GM19324 (cell line): Measurements from ENCODE around the gene SDHA.
A peak's percentile ranks its signal among the peaks of the same experiment; 100 is the strongest.

Experiments
- ATAC-seq: cut with Tn5 transposase; IDR thresholded peaks from one replicate; pipeline ENCODE4 v1.9.1; 2021; ENCODE audit warnings: mild to moderate bottlenecking, moderate library complexity; ENCODE audit not compliant: unreplicated experiment, low FRiP score

SDHA gene

DNA sequence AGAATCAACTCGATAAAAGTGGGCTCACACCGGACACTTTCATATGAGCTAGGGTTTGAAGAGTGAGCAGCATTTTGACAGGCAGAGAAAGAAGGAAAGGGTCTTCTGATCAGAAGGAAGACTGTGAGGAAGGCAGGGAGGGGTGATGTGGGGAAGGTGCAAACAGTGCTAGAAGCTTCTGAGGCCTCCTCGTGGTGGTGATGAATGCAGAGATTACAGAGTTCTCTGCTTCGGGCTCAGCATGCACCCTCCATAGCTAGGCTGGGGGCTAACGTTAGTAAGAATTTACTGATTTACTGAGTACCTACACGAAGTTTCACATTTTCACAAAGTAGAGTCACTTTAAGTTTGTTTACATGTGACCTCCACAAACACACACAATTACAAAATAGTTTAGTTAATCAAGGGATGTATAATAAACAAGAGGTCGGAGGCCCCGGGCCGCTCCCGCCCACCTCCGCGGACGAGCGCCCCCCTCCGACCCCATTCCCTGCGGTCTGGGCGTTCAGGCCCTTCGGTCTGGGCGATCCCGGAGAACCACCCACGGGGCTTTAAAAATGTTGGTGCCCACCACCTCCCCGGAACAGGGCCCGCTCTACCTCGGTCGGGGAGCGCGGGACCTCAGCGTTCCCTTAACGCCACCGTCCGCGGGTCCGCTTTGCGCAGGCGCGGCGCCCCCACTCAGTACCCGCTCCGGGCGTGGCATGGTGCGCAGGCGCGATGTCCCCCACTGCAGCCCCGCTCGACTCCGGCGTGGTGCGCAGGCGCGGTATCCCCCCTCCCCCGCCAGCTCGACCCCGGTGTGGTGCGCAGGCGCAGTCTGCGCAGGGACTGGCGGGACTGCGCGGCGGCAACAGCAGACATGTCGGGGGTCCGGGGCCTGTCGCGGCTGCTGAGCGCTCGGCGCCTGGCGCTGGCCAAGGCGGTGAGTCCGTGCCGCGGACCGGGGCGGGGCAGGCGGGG, at the start of gene SDHA, which contains the start of gene CCDC127:
SDHA (plus strand) TSS at position 827 of the 963 bp plus-strand sequence; CDS start at position 863, 36 bp downstream.
CCDC127 (minus strand) TSS at position 660 of the 963 bp plus-strand sequence. CDS start 1,304 bp downstream, outside the sequence.
- peak; percentile 90 for ATAC-seq

DNA sequence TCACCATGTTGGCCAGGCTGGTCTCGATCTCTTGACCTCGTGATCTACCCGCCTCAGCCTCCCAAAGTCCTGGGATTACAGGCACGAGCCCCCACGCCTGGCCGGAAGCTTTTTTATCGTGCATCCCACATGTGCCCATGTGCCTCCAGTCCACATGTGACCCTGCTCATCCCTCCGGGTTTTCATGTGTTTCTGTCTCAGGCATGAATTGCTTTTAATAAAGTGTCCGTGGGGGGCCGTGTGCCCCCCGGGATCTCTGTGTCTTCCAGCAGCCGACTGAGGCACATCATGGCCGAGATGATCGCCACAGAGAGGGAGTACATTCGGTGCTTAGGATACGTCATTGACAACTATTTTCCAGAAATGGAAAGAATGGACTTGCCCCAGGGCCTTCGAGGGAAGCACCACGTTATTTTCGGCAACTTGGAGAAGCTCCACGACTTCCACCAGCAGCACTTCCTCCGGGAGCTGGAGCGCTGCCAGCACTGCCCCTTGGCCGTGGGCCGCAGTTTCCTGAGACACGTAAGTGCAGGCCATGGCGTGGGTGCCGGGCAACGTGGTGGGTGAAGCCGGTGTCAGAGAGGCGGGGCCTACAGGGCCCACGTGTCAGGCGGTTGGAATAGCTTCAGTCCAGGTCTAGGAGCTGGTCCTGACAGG, 48.9 kb upstream of the SDHA start:
- ATAC-seq = no peak

DNA sequence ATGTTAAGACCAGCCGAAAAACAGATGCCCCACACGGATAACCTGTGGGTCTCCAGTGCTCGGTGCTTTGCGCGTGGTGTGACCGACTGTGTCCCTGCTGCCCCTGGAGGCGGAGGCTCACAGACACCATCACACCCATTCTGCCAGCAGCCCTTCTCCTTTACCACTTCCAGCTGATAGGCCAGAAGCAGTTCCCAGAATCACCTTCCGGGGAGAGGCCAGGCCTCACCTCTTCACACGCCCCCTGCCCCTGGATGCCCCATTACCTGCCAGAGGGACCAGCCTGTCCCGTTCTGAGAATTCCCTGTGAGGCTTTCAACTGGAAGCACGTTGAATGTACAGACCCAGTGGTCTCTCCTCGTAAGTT, 48.4 kb upstream of the SDHA start:
- ATAC-seq = no peak

DNA sequence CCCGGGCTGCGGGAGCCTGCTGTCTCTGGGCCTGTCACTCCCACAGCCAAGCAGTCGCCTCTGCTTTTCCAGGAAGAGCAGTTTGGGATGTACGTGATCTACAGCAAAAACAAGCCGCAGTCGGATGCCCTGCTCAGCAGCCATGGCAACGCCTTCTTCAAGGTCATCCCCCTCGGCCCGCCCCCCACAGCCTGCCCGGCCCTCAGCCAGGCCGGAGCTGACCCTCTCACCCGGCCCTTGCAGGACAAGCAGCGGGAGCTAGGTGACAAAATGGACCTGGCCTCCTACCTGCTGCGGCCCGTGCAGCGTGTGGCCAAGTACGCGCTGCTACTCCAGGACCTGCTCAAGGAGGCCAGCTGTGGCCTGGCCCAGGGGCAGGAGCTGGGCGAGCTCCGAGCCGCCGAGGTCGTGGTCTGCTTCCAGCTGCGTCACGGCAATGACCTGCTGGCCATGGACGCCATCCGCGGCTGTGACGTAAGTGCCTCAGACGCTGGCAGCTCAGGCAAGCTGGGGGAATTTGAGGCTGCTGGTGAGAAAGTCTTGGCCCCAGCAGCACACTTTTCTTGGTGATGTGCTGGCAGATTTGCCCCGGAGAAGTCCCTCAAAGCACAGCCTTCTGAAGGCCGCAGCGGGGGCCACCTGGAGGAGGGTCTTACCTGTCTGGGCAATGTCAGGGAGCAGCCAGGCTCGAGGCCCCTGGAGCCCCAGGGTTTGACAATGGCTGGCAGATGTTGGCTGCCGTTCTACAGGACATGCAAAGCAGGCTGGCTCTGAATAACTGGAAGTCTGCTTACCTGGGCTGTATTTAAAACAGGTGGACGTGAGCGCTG, 46.9 kb upstream of the SDHA start:
- no peak for ATAC-seq

DNA sequence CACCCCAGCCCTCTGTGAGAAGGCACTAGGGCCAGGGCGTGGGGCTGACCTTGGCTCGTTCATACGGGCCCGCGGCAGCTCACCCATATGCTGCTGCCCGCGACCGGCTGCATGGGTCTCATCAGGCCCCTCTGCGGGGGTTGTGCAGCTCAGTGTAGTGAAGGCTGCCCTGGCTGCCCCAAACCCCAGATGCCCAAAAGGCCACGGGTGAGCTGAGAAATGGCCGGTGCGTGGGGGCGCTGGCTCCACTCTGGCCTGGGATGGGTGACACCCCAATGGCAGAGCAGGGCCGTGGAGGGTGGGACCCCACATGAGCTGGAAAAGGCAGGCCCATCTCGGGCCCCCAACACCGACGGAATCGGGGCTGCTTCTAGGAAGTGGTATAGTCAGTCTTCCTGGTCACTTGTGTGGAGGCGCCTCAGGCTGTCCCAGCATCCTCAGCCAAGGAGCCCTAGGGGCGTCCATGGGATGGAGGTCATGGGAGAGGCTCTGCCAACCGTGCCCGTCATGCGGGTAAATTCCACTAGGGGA, 46.3 kb upstream of the SDHA start:
- ATAC-seq = no peak

DNA sequence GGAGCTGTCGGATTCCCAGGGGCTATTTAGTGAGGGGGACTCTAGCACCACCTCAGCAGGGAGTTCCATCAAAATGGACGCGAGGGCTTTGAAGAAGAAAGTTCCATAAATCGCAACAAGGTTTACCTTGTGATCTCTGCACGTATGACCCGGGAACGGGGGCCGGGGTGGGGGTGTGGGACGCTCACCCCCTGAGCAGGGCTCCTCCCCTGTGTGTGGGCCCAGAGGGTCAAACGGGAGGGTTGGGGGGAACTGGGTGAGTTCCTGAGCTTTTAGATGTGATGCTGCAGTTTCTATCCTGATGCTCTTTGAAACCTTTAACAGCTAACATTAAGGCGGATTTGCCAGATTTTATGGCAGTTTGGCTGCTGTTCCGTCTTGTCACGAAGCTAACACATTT, 45.7 kb upstream of the SDHA start:
- ATAC-seq = no peak

DNA sequence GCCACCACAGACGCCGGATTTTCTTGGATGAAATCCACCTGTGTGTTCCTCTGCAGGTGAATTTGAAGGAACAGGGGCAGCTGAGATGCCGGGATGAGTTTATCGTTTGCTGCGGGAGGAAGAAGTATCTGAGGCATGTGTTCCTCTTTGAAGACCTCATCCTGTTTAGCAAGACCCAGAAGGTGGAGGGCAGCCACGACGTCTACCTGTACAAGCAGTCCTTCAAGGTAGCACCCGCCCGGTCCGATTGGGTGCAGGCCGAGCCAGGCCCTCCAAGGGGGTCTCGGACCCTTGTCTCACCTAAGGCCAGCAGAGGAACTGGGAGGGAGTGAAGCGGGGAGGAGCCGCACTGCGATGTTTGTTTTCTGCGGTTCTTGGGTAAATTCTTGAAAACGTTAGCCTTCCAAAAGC, 45.3 kb upstream of the SDHA start:
- no peak for ATAC-seq

DNA sequence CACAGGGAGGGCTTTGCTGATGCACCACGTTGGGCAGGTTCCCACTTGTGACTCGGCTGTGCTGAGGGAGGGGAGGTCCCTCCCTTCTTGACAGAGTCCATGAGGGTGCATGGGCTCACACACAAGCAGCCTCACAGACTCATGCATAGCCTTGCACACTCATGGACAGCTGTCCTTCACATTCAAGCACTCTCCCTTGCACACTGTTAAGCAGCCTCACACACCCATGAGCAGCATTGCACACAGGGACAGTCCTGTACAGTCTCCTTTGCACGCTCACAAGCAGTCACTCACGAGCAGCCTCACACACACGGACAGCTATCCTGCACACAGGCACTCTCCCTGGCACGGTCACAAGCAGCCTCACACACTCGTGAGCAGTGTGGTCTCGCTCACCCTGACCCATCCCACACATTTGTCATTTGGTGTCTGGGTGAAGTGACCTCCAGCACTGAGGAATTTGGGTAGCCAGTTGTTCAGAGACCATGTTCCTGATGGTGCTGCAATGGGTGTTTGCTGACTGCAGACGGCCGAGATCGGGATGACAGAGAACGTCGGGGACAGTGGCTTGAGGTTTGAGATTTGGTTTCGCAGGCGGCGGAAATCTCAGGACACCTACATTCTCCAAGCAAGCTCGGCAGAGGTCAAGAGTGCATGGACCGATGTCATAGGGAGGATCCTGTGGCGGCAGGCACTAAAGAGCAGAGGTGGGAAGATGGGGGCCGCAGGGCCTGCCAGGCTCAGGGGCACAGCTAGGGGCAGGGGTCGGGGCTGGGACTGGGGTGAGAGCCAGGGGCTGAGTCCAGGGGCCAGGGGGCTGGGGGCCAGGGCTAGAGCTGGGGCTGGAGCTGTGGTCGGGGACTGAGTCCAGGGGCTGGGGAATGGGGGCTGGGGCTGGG, 44.5 kb upstream of the SDHA start:
- ATAC-seq = no peak

DNA sequence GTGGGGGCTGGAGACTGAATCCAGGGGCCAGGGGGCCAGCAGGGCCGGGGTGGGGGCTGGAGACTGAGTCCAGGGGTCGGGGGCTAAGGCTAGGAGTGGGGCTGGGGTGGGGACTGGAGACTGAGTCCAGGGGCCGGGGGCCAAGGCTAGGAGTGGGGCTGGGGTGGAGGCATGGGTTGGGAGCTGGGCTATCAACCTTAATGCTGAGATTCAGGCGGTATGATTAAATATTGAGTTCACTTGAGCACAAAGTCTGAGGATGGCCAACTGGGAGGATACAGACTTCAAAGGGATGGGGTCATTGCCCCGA, 43.9 kb upstream of the SDHA start:
- ATAC-seq = no peak

DNA sequence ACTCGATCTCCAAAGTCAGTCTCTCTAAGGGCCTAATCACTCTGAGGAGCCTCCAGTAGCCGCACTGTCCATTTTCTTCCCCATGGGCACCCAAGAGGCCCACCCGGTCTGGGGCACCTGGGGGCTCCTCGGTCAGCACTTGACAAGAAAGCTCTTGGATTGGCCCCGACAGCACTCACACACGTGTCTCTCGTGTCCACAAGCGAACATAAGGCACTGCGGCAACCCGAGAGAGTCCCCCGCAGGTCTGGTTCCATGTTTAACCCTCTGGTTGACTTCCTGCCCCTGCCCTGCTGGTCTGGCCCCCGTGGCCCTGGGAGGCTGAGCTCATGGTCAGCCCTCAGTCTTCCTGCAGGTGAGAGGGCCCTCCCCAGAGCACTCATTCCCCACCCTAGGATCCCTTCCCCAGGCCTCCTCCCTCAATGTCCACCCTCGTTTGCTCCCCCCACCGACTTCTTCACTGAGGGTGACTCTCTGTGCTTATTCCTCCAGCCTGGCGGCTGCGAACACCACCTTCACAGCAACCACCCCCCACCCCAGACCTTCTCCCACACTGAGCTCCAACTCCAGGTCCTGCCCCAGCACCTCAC, 43.1 kb upstream of the SDHA start:
- no peak for ATAC-seq

DNA sequence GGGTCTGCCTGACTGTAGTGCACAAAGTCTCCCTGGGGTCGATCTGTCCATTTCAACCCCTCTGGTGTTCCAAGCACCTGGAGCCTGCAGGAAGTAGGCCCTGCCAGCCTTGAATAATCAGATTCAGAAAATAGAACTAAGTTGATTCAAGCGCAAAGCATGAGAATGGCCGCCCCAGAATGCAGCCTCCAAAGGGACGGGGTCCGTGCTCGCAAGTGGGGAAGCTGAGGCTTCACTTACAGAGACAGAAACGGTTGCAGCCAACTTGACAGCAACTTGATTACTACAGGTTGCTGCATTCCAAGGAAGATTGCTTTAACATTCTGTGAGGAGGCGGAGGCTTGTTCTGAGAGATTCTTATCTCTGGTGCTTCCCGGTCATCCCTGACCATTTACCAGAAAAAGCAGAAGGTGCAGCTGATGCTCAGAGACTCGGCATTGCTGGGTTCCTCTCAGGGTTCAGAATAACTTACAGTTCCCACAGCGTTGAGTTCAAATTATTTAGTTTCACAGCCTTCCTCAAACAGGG, 41.8 kb upstream of the SDHA start:
- no peak for ATAC-seq

DNA sequence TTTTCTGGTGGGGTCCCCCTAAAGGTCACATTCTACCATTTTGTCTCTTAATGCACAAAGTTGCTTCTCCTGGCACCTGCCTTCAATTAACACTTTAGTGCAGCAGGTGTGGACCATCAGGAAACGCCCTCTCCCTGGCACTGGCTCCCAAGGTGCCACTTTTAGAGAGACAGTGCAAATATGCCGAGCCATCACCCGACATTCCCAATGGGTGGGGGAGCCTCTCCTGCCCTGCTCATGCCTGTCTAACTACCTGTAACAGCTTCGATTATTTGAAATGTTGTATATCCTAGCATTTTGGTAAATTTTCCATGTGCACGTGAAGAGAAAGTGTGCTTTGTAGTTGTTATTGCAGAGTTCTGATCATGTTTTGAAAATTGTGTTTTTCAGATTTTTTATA, 40.0 kb upstream of the SDHA start:
- no peak for ATAC-seq

DNA sequence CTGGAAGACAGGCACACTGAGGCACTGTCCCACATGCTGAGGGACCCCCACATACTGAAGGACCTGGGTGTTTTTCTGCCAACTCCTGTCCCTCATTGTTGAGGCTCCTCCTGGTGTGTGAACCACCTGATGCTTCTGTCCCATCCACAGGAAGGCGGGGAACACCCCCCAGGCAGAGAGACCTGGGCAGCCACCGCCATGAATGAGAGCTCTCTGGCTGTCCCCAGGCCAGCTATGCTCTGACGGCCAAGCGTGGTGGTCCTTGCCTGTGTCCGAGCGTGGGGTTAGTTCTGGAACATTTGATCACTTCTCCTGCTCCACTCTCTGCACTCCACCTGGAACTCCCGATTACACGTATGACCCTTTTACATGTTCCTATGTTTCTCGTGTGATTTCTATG, 38.7 kb upstream of the SDHA start:
- no peak for ATAC-seq

DNA sequence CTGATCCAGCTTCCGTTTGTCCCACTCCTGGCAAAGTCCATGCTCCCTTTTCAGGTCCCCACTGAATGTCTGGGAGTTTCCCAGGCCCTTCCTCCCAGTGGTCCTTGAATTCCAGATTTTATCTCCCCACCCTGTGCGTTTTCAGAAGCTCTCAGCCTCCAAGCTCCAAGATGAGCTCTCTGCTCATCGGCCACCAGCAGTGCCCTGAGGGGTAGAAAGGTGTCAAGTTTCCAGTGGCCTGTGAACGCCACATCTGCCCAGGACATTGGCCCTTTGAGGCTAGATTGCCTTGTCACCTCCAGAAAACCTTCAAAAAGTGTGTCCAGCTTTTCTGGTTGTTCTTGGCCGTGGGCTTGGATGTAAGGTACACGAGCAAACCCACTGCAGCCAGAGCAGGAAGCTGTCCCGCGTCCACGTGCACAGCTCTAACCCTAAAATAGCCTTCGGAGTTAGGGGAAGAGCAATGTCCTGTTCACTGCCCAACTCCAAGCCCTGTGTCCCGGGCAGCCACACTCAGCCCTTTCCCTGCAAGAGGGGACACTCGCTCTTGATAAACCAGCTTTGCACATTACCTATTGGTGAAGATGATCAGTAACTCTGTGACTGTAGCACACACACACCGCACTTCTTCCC, 37.7 kb upstream of the SDHA start:
- no peak for ATAC-seq

DNA sequence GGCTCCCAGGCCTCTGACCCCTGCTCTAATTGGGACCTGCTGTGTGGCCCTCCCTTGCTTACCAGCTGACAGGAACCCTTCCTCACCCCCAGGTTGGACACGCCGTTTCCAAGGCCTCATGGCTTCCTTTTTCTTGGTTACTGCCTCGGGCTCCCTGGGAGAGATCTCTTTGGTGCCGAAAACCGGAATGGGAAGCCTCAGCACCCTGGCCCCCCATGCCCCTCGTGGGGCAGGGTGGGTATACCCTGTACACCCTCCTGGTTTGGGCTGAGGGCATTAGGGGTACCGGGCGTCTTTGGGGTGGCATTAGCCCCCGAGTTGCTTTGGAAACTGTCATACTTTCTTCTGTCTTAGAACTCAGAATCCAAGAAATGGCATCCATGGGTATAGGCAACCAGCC, 37.0 kb upstream of the SDHA start:
- no peak for ATAC-seq

DNA sequence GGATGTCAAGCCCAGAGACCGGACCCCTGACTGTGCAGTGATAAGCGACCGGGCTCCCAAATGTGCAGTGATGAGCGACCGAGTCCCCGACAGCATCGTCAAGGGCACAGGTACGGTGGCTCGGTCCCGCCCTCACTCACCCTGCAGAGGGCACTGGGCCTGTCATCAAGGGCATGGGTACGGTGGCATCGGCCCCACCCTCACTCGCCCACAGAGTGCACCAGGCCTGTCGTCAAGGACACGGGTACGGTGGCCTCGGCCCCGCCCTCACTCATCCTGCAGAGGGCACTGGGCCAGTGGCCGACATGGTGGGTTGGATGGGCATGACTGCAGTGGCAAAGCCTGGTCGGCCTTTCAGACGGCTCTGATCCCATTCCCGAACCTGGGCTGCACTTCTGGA, 36.6 kb upstream of the SDHA start:
- no peak for ATAC-seq

DNA sequence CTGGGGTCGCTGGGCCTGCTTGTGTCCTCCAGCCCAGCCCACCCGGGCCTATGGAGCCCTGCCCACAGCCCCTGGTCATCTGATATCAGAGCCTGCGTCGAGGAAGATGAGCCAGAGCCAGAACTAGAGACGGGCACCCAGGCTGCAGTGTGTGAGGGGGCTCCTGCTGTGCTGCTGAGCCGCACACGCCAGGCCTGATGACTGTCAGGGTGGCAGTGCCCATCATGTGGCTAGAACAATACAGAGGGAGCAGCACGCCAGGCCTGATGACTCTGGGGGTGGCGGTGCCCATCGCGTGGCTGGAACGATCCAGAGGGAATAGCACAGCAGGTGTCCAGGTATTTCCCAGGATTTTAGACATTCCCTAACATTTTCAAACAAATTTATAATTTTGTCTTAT, 36.0 kb upstream of the SDHA start:
- no peak for ATAC-seq

DNA sequence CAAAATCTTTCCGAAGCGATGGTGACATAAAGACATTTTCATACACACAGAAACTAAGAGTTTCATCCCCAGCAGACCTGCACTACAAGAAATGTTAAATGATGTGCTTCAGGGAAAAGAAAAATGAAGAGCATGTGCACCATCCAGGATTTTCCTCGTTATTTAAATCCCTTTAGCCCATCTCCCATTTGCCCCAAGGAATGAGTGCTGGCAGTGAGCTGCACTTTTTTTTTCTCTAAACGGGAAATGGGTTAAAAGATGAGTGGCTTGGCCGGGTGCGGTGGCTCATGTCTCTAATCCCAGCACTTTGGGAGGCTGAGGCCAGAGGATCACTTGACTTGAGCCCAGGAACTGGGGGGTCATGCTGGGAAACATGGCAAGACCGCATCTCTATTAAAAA, 33.6 kb upstream of the SDHA start:
- no peak for ATAC-seq
